ENCODE data around the gene GATA2.

GRCh38 chr3:128488991-128489673, 3.9 kb downstream of the GATA2 start:
- TF ChIP-seq, protein P1, sequence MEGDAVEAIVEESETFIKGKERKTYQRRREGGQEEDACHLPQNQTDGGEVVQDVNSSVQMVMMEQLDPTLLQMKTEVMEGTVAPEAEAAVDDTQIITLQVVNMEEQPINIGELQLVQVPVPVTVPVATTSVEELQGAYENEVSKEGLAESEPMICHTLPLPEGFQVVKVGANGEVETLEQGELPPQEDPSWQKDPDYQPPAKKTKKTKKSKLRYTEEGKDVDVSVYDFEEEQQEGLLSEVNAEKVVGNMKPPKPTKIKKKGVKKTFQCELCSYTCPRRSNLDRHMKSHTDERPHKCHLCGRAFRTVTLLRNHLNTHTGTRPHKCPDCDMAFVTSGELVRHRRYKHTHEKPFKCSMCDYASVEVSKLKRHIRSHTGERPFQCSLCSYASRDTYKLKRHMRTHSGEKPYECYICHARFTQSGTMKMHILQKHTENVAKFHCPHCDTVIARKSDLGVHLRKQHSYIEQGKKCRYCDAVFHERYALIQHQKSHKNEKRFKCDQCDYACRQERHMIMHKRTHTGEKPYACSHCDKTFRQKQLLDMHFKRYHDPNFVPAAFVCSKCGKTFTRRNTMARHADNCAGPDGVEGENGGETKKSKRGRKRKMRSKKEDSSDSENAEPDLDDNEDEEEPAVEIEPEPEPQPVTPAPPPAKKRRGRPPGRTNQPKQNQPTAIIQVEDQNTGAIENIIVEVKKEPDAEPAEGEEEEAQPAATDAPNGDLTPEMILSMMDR (conservative IDR thresholded peaks at IDR 0.05; ENCODE audit: low read length), result no peak
- TF ChIP-seq EZH2phosphoT487 (IDR thresholded peaks at IDR 0.05; ENCODE audit: borderline replicate concordance), result no peak

All from Loucy (cell line).